Stimulated activated CD8-positive, alpha-beta memory T cell treated with anti-CD3 and anti-CD28 coated beads, Interleukin-12 subunit alpha, Interleukin-12 subunit beta, amount 100 ng/mL, for 1 hour (primary cell): ENCODE measurements around the gene DNAL1.
A peak's percentile ranks its signal among the peaks of the same experiment; 100 is the strongest.

Experiments
- DNase-seq: peaks from one replicate; pipeline ENCODE4 v3.0.0-alpha.2; 2020; ENCODE audit warnings: low read depth

DNAL1 gene

GRCh38 chr14:73725116-73726024 lies 80.6 kb downstream of the DNAL1 start:
- DNase-seq, result no peak

DNA sequence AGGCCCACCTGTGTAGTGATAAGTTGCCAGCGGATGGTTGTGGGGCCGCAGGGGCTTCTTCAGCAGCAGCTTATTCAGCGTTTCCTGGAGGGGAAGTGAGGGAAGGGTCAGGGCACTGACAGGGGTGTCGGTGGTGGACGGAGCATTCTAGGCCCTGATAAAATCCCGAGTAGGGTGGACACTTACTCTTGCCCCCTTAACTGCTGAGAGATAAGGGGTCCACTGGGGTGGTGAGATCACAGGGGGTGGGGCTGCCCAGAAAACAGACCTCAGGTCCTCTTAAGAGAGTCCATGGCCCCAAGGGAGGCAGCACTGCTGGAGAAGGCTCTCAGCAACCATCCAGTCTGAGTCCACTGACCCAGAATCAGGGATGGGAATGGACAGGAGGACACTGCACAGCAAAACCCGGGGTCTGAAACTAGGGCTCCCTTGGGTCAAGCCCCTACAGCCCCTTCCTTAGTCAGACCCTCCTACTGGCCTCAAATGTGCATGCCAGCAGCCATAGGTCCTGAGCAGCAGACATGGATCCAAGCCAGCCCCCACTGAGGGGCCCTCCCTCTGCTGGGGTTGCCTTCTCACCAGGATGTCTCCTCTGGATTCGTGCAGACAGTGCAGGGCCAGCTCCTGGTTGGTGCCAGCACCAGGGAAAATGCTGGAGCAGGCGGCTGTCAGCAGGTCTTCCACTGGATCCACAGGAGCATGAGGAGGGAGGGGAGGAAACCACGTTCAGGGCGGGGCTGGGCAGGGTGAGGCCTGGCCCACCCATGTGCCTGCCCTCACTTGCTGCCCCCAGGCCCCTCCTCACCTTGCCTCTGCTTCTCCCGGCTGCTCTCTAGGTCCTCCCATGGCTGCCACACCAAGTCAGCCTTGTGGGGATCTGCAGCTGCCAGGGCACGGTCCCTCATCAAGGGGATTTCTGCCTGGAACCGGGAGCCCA lies 81.5 kb downstream of the DNAL1 start:
- DNase-seq, result no peak

DNA sequence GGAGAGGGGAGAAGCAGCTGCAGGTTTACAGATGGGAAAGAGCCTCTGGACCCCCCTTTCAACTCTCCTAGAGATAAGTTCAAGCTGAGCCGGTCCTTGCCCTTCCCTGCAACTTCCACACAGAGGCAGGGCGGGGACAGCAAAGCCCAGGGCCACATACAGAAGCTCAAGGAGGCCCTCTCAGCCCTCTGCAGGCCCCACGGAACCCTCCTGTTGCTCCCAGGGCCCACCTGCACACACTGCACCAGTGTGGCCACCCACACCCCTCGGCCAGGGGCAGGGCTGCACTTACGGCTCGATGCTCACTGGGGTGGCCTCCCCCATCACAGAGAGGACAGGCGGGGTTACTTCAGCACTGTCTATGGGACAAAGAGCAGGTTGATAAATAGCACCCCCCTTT lies 82.4 kb downstream of the DNAL1 start:
- no peak for DNase-seq

DNA sequence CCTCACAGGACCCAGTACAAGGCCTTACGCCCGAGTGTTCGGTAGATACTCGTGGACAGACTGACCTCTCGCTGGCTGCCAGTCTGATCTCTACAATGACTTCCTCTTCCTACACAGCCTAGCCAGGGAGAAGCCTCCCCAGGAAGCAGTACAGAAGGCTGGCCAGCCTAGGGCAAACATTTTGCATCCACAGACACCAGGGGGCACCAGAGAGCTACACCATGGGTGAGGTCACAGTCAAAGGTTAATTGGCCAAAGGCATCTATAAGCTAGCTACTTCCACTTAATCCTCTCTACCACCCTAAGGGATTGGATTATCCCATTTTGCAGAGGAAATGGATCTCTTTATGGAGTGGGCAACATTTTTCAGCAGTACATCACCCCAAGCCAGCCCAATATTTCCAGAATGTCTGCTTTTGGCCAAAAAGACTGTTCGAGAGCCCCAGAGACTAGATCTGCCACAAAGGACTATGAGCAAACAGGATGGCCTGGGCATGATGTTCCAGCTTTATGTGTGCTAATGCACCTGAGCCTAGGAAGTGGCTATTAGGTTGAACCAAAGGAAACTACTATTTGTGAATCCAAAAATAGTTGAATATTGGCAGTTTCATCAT lies 84.0 kb downstream of the DNAL1 start:
- peak; percentile 86 for DNase-seq

DNA sequence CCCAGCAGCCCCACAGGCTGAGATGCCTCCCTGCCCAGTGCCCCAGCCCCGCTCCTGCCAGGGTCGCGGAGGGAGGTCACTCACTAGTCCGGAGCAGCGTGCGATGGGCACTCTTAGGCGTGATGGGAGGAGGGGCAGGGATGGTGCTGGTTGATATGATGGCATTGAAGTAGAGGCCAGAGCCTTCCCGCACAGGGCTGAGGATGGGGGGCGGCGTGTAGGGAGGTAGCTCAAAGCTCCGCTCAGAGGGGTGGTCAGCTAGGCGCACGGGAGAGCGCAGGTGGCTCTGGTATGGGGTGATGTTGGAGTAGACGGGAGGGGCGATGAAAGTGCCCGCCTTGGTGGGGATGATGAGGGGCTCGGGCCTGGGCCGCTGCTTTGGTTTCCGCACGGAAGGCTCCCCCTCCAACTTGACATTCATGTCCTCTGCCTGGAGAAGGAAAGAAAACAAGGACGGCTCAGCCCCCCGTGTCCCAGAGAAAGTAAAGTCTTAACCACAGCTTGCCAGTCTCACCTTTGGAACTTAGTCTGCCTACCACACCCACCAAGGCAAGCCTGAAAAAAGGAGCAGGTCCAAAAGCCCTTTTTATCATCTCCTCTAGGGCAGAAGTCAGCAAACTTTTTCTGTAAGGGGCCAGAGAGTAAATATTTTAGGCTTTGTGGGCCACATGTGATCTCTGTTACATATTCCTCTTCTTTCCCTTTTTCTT lies 84.9 kb downstream of the DNAL1 start:
- no peak for DNase-seq

- DNase-seq, result no peak
Observed at GRCh38 chr14:73731111-73731510, 86.3 kb downstream of the DNAL1 start.

- no peak for DNase-seq
Observed at GRCh38 chr14:73732006-73732405, 87.2 kb downstream of the DNAL1 start.

- no peak for DNase-seq
Observed at GRCh38 chr14:73736842-73737241, 92.1 kb downstream of the DNAL1 start.

GRCh38 chr14:73738518-73739173 lies 93.9 kb downstream of the DNAL1 start:
- no peak for DNase-seq

DNA sequence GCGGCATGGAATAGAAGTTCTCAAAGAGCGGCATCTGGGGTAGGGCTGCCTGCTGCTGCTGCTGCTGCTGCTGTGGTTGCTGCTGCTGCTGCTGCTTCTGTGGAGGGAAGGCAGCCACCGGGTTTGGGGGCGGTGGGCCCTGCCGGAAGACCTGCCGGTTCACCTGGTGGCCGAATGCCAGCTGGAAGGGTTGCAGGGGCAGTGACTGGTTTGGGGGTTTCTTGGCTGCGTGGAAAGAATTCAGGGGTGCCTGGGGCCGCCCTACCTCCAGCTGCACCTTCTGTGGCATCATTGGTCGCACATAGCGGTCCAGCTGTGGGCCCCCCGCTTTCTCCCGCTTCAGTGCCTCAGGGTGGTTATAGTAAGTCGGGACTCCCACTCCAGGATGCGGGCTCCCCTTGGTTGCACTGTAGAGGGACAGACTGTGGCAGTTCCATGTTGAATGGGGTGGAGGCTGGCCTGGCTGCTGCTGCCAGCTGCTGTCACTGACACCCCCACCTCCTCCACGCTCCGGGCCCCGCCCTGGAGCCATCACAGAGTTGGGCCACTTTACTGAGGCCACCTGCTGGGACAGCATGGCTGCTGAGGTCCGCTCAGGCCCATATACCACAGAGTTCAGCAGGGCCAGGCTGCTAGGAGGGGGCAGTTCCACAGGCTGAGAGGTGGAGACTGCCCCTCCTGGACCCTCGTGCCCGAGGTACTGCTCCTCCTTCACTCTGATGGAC lies 94.5 kb downstream of the DNAL1 start:
- no peak for DNase-seq

DNA sequence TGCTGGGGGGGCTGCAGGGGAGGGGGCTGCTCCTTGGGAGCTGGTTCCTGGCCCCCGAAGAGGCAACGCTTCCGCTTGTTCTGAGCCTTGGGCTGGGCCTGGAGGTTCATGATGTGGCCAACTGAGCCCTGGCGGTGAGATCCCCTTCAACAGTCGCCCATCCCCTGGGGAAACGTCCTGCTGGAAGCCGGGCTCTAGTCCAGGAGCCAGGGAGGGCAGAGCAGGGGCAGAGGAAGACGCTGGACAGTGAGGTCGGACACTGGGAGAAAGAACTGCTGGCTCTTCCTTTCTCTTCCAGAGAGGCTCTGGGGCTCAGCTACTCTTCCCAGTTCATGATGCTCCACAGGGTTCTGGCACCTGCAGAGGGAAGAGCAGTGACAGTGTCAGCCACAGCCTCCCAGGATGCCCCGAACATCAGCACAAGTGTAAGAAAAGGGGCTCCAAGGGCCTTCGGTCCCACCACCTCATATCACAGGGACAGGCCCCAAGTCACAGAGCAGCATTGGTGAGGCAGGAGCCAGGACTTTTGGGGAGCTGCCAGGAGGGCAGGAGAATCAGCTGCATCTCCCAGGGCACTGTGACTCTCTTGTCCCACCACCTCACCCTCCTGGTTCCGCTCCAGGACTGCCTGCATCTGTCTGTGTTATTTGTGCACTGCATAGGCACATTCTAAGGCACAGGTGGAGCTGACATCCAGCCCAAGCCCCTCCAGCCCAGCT lies 95.3 kb downstream of the DNAL1 start:
- no peak for DNase-seq

GRCh38 chr14:73740618-73741326 lies 96.0 kb downstream of the DNAL1 start:
- no peak for DNase-seq

GRCh38 chr14:73741386-73741875 lies 96.6 kb downstream of the DNAL1 start:
- DNase-seq, result peak; percentile 49

DNA sequence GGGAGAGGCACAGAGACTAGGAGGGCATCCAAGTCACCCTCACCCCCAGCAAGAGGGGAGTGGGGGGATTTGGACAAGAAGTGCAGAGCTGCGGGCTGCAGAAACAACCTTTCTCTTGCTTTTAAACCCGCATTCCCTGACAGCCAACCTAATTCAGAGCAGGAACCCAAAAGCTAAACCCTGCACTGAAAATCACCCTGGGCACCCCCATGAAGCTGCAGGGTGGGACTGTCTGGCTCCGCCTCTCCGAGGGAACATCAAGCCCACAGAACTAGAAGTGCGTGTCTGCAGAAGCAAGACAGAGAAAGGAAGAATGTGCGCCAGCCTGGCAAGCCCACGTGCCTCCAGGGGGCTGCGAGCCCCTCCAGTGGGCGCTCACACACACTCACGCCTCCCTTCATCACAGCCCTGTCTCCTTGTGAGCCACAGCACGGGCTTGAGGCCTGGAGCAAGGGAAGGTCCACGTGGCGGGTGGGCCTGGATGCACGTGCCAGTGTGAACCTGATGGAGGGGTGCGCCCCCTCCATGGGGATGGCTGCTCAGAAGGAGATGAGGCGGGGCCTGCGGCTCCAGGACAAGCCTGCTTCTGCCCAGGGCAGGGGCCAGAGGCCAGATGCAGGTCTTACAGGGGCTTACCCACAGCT lies 97.2 kb downstream of the DNAL1 start:
- DNase-seq, result no peak

- DNase-seq, result no peak
Observed at GRCh38 chr14:73742520-73743238, 97.9 kb downstream of the DNAL1 start.

- no peak for DNase-seq
Observed at GRCh38 chr14:73743431-73743931, 98.7 kb downstream of the DNAL1 start.

DNA sequence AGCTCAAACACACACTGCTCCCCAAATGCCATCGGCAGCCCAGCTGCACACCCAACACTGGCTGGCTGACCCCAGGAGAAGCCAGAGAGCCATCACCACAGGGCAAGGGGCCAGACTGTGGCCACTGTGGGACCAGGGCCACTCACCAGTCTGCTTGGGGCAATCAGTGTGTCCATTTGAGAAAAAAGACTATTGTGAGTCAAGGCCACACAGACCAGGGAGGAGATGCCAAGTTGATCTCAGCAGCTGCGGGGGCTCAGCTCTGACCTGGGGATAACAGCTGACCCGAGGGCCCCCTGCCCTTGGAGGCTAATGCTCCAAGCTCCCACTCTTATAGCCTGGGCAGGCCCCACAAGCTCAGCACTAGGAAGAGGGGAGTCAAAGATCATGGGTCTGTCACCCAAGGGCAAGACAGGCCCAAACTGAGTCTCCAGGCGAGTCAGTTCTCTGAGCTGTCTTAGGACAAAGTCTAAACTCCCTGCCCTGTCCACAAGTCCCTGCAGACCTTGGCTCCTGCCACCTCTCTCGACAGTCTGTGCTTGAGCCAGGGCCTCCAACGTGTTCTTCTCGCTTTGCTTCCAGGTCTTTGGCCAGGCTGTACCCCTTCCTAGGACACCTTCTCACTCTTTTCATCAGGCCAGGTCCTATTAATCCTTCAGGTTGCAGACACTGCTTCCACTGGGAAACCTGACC lies 99.5 kb downstream of the DNAL1 start:
- no peak for DNase-seq
